HEK293 (cell line): Measurements from ENCODE around the gene BTBD9.

Experiments used
- CTCF ChIA-PET: fragments of 350-600 bp; formaldehyde crosslinking; extraction: SDS; loops from one replicate; lab custom pipeline; 2021; ENCODE audit warnings: antibody characterized with exemption; lab: Yijun Ruan, JAX
- POLR2A ChIA-PET: fragments of 300-600 bp; formaldehyde crosslinking; extraction: SDS; loops from one replicate; lab custom pipeline; 2020; ENCODE audit warnings: antibody characterized with exemption, inconsistent platforms; lab: Yijun Ruan, JAX
- H3K27ac ChIP-seq: fragments of 200-500 bp; sonication (Bioruptor generic); 2 replicates; pipeline ENCODE4 v1.5.1; 2014; ENCODE audit warnings: low read depth, low read length, control low read depth, inconsistent platforms; ENCODE audit errors: extremely low read depth
- H3K36me3 ChIP-seq, 2 experiments: fragments of 200-500 bp in 1 of 2; sonication (Bioruptor generic) in 1 of 2; 1 replicate in 1 of 2; 2 replicates in 1 of 2; pipeline ENCODE4 v1.5.1; 2014 to 2017; ENCODE audit warnings: inconsistent platforms in 2 of 2, low read length in 2 of 2; ENCODE audit not compliant: control insufficient read depth in 2 of 2, insufficient read depth in 1 of 2
- H3K4me1 ChIP-seq: fragments of 200-500 bp; sonication (Bioruptor generic); 2 replicates; pipeline ENCODE4 v1.5.1; 2014; ENCODE audit warnings: mild to moderate bottlenecking, low read length, inconsistent platforms; ENCODE audit not compliant: control insufficient read depth, insufficient read depth
- H3K4me3 ChIP-seq: 2 replicates; pipeline ENCODE4 v1.5.1; 2011; ENCODE audit warnings: low read depth, mild to moderate bottlenecking, control low read depth, low read length, moderate library complexity
- H3K9me3 ChIP-seq: fragments of 200-500 bp; sonication (Bioruptor generic); 2 replicates; pipeline ENCODE4 v1.5.1; 2014; ENCODE audit warnings: low read depth, low read length, inconsistent platforms; ENCODE audit not compliant: control insufficient read depth, insufficient read depth
- GLI2 ChIP-seq: fragments of 450-650 bp; formaldehyde crosslinking; IDR thresholded peaks from 2 replicates; pipeline ENCODE4; 2017; ENCODE audit warnings: missing biosample characterization, missing genetic modification characterization, low read depth, borderline replicate concordance
- HOXD13 ChIP-seq: sonication (generic); formaldehyde crosslinking; IDR thresholded peaks from 2 replicates; pipeline ENCODE4 v1.8.0; 2022; ENCODE audit warnings: missing genetic modification reagents, borderline replicate concordance
- KLF7 ChIP-seq: fragments of 450-650 bp; formaldehyde crosslinking; IDR thresholded peaks from 2 replicates; pipeline ENCODE4 v1.5.1; 2016; ENCODE audit warnings: missing biosample characterization, missing genetic modification characterization, borderline replicate concordance
- MZF1 ChIP-seq: fragments of 450-650 bp; formaldehyde crosslinking; IDR thresholded peaks from 2 replicates; pipeline ENCODE4 v1.5.1; 2017; ENCODE audit warnings: missing biosample characterization, missing genetic modification characterization, borderline replicate concordance
- OSR2 ChIP-seq: fragments of 450-650 bp; formaldehyde crosslinking; IDR thresholded peaks from 2 replicates; pipeline ENCODE4 v1.5.1; 2016; ENCODE audit warnings: missing biosample characterization, missing genetic modification characterization
- PBX3 ChIP-seq: sonication (generic); formaldehyde crosslinking; IDR thresholded peaks from 2 replicates; pipeline ENCODE4 v1.8.1; 2022; ENCODE audit warnings: mild to moderate bottlenecking, moderate library complexity, missing genetic modification reagents
- PRDM1 ChIP-seq: fragments of 450-650 bp; formaldehyde crosslinking; IDR thresholded peaks from 2 replicates; pipeline ENCODE4; 2016; ENCODE audit warnings: missing biosample characterization, missing genetic modification characterization
- PRDM10 ChIP-seq: fragments of 450-650 bp; formaldehyde crosslinking; IDR thresholded peaks from 2 replicates; pipeline ENCODE4 v1.5.1; 2016; ENCODE audit warnings: missing biosample characterization, missing genetic modification characterization
- PRDM6 ChIP-seq: fragments of 450-650 bp; formaldehyde crosslinking; IDR thresholded peaks from 2 replicates; pipeline ENCODE4 v1.5.1; 2017; ENCODE audit warnings: missing biosample characterization, missing genetic modification characterization
- REPIN1 ChIP-seq: fragments of 450-650 bp; formaldehyde crosslinking; IDR thresholded peaks from 2 replicates; pipeline ENCODE4 v1.5.1; 2017; ENCODE audit warnings: missing biosample characterization, missing genetic modification characterization, low read depth
- SCRT1 ChIP-seq: fragments of 450-650 bp; formaldehyde crosslinking; IDR thresholded peaks from 2 replicates; pipeline ENCODE4 v1.5.1; 2016; ENCODE audit warnings: missing biosample characterization, missing genetic modification characterization, borderline replicate concordance
- SP2 ChIP-seq: fragments of 450-650 bp; formaldehyde crosslinking; IDR thresholded peaks from 2 replicates; pipeline ENCODE4 v1.5.1; 2016; ENCODE audit warnings: missing biosample characterization, missing genetic modification characterization
- TRIM28 ChIP-seq: IDR thresholded peaks from 2 replicates; pipeline ENCODE4 v1.6.1; 2011; ENCODE audit warnings: low read length, control low read depth, borderline replicate concordance
- WT1 ChIP-seq: fragments of 450-650 bp; formaldehyde crosslinking; IDR thresholded peaks from 2 replicates; pipeline ENCODE4 v1.5.1; 2016; ENCODE audit warnings: missing biosample characterization, missing genetic modification characterization
- ZBTB8A ChIP-seq: fragments of 450-650 bp; formaldehyde crosslinking; IDR thresholded peaks from 2 replicates; pipeline ENCODE4 v1.5.1; 2016; ENCODE audit warnings: missing biosample characterization, missing genetic modification characterization
- ZIC2 ChIP-seq: fragments of 450-650 bp; formaldehyde crosslinking; IDR thresholded peaks from 2 replicates; pipeline ENCODE4 v1.5.1; 2016; ENCODE audit warnings: missing biosample characterization, missing genetic modification characterization
- ZNF23 ChIP-seq: fragments of 450-650 bp; formaldehyde crosslinking; IDR thresholded peaks from 2 replicates; pipeline ENCODE4 v1.5.1; 2016; ENCODE audit warnings: missing biosample characterization, missing genetic modification characterization, borderline replicate concordance
- ZNF26 ChIP-seq: fragments of 450-650 bp; formaldehyde crosslinking; IDR thresholded peaks from 2 replicates; pipeline ENCODE4 v1.5.1; 2016; ENCODE audit warnings: missing biosample characterization, missing genetic modification characterization
- ZNF335 ChIP-seq: fragments of 450-650 bp; formaldehyde crosslinking; conservative IDR thresholded peaks from 2 replicates; pipeline ENCODE4 v1.5.1; 2016; ENCODE audit warnings: missing biosample characterization, missing genetic modification characterization
- ZNF366 ChIP-seq: fragments of 450-650 bp; formaldehyde crosslinking; conservative IDR thresholded peaks from 2 replicates; pipeline ENCODE4 v1.5.1; 2016; ENCODE audit warnings: missing biosample characterization, missing genetic modification characterization
- ZNF433 ChIP-seq: fragments of 450-650 bp; formaldehyde crosslinking; IDR thresholded peaks from 2 replicates; pipeline ENCODE4 v1.5.1; 2016; ENCODE audit warnings: missing biosample characterization, missing genetic modification characterization, low read depth
- ZNF530 ChIP-seq: fragments of 450-650 bp; formaldehyde crosslinking; IDR thresholded peaks from 2 replicates; pipeline ENCODE4 v1.5.1; 2016; ENCODE audit warnings: low read depth, missing biosample characterization, missing genetic modification characterization
- ZNF600 ChIP-seq: fragments of 450-650 bp; formaldehyde crosslinking; IDR thresholded peaks from 2 replicates; pipeline ENCODE4 v1.5.1; 2016; ENCODE audit warnings: missing biosample characterization, missing genetic modification characterization
- ZNF76 ChIP-seq: fragments of 450-650 bp; formaldehyde crosslinking; IDR thresholded peaks from 2 replicates; pipeline ENCODE4; 2016; ENCODE audit warnings: low read depth, missing biosample characterization, missing genetic modification characterization, borderline replicate concordance
- ZXDB ChIP-seq: fragments of 450-650 bp; formaldehyde crosslinking; IDR thresholded peaks from 2 replicates; pipeline ENCODE4 v1.5.1; 2016; ENCODE audit warnings: missing biosample characterization, missing genetic modification characterization

BTBD9 gene

GRCh38 chr6:38554700-38555413, 84.9 kb downstream of the BTBD9 start:
- POLR2A ChIA-PET, result interaction anchor here (0.9 kb wide), 1 partner anchor 149 kb away, joined by 3 read pairs; no protein-coding TSS in a partner anchor

More at GRCh38 chr6:38554700-38555413, 84.9 kb downstream of the BTBD9 start:
- H3K4me1 ChIP-seq, result peaks cover 11% of the 10 kb centered on the region
- H3K9me3 ChIP-seq, result no peaks in the 10 kb centered on the region
- no peaks in the 10 kb centered on the region for H3K36me3 ChIP-seq
- H3K27ac ChIP-seq, result no peak overlapping the region
- H3K4me3 ChIP-seq, result no peak overlapping the region
- TF ChIP-seq TRIM28, result no peak
- TF ChIP-seq ZBTB8A (tag by site-specific recombination), result no peak
- TF ChIP-seq ZIC2, result no peak
- no peak for TF ChIP-seq GLI2 (tag by site-specific recombination)
- TF ChIP-seq KLF7 (tag by site-specific recombination), result no peak
- TF ChIP-seq ZNF335 (tag by site-specific recombination), result no peak
- TF ChIP-seq PRDM10 (tag by site-specific recombination), result no peak
- TF ChIP-seq WT1 (tag by site-specific recombination), result no peak
- TF ChIP-seq PRDM6 (tag by site-specific recombination), result peak; percentile 73
- no peak for TF ChIP-seq MZF1
- TF ChIP-seq OSR2 (tag by site-specific recombination), result no peak
- TF ChIP-seq HOXD13 (CRISPR knock-in tag), result no peak
- peak; percentile 40; the same call in 1 of the 2 replicates for TF ChIP-seq ZNF600 (tag by site-specific recombination)
- TF ChIP-seq ZNF23, result no peak
- no peak for TF ChIP-seq SCRT1 (tag by site-specific recombination)
- TF ChIP-seq ZNF433 (tag by site-specific recombination), result no peak
- 0 out of 2 replicates have a peak, but pooled peaks have one; percentile 26 for TF ChIP-seq ZNF366 (tag by site-specific recombination)
- no peak for TF ChIP-seq REPIN1
- no peak for TF ChIP-seq PBX3 (CRISPR knock-in tag)
- no peak for TF ChIP-seq ZNF76 (tag by site-specific recombination)
- no peak for TF ChIP-seq ZNF530 (tag by site-specific recombination)
- TF ChIP-seq ZXDB (tag by site-specific recombination), result 0 out of 2 replicates have a peak, but pooled peaks have one; percentile 23
- no peak for TF ChIP-seq SP2 (tag by site-specific recombination)
- no peak for TF ChIP-seq ZNF26 (tag by site-specific recombination)
- peak; percentile 73 for TF ChIP-seq PRDM1 (tag by site-specific recombination)
- CTCF ChIA-PET, result interaction anchor here (1.6 kb wide), 1 partner anchor 15 kb away, joined by 7 read pairs; no protein-coding TSS in a partner anchor
